Amniotic epithelial cell (primary cell): ENCODE data around the gene DNAJA3.

ENCODE experiments used
- DNase-seq: peaks from one replicate; pipeline ENCODE4 v3.0.0-alpha.2; 2010; ENCODE audit warnings: low read depth

The DNAJA3 gene

GRCh38 chr16:4407543-4408322, 17.9 kb upstream of the DNAJA3 start:
- no peak for DNase-seq

- DNase-seq: no peak
These were observed 17.4 kb upstream of the DNAJA3 start for GRCh38 chr16:4408323-4408690.

- no peak for DNase-seq
These were observed 16.4 kb upstream of the DNAJA3 start for GRCh38 chr16:4409081-4409932.

- DNase-seq: peak; percentile 96
These were observed 15.2 kb upstream of the DNAJA3 start for GRCh38 chr16:4410335-4411075.

GRCh38 chr16:4411684-4412083, 14.0 kb upstream of the DNAJA3 start:
- DNase-seq: no peak

GRCh38 chr16:4412159-4412558, 13.5 kb upstream of the DNAJA3 start:
- no peak for DNase-seq

- DNase-seq: no peak
These were observed 12.8 kb upstream of the DNAJA3 start for GRCh38 chr16:4412854-4413253.

GRCh38 chr16:4414187-4414917, 11.3 kb upstream of the DNAJA3 start:
- DNase-seq: no peak

DNA sequence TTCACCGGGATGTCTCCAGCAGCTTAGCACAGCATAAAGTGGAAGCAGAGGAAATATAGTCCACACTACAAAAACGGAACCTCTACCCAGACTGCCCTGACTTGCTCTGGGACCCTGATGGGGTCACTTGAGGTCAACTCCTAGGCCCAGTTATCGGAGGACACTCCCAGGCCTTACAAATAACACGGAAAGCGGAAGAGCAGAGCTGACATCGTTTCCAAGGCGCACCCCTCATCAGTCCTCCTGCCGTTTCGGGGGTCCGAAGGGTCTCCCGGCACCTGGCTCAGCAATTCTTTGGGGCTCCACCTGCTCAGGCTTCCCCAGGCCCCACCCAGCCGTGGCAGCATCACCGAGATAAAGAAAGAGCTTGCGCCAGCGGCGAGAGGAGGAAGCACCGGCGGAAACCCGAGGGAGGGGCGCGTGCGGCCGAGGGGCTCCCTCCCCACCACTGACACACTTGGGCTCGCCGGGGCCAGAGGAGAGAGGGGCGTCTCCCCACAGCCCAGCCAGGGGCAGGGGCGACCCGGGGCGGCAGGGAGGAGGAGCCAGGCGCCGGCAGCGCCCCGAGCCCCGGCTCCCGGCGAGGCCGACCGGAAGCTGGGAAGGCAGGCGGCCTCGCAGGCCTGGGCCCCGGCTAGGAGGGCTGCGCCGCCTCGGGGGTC, 10.0 kb upstream of the DNAJA3 start:
- no peak for DNase-seq

GRCh38 chr16:4416200-4417032, 9.3 kb upstream of the DNAJA3 start, which contains the start of gene CORO7:
TSS of gene CORO7 (minus strand) at chr16:4416596. CDS start at chr16:4416518, 78 bp downstream.
- DNase-seq: peak; percentile 82

DNA sequence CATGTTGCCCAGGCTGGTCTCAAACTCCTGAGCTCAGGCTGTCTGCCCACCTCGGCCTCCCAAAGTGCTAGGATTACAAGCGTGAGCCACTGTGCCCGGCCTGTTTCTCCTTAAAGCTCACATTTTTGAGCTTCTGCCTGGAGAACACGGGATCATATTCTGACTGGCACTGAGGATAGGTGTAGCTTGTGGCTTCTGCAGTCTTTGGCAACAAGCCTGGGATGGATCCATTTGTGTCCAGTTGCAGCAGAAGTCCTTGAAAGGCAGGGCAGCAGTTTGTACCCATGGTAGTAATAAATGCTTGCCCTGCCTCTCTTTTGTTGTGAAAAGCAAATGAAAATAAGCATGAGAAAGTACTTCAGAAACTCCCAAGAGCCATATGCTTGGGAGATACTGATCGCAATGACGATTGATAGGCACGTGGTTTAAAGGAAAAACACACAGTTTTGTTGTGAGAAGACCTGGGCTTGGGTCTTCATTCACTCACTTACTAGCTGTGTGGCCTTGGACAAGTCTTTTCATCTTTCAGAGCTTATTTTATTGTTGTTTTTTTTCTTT, 6.2 kb upstream of the DNAJA3 start:
- no peak for DNase-seq

DNA sequence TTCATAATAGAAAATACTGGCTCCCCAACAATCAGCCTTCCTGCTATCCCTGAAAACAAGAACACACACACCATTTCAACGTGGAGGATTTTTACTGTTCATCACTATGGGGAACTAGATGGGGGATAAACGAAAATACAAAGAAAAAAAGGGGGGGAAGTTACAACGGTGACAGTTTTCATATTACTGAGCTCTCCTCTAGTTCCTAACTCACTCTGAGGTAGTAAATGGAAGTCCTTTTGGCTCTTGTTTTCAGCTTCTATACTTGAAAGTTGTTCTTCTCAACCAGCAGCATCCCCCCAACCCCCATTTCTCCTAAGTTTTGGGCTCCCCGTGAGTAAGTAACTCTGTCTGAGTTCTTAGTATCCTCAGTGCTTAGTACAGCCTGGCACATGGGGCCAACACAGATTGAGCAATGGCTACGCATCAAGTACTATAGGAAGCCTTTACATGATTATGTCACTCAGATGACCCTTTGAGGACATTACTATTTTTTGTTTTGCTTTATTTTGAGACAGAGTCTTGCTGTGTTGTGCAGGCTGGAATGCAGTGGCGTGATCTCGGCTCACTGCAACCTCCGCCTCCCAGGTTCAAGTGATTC, 5.1 kb upstream of the DNAJA3 start:
- peak; percentile 60 for DNase-seq

DNA sequence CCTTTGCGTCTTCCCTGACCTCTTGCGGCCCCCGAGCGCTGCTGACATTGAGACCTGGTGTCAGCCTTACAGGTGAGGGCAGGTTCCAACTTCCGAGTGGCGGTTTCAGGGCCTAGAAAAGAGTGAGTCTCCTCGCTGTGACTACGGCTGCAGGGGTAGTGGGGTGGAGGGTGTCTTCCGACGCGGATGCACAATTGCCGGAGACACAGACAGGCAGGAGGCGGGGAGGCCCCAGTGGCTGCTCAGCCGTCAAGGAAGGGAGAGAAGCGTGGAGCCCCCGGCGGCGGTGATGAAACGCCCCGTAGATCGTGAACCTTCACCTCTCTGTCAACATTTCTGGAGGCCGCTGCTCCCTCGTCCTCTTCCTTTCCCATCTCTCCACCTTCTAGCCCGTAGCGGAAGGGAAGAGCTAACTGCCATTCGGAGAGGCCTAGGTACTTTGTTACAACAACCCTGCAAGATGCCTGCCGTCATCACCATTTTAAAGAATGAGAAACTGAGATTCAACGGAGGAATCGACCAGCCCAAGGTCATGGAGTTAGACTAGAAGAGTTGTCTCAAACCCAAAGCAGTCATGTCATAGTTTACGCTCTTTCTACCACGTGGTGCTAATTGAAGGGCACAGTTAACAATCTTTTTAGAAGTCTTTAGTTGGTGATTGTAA, 485 bp downstream of the DNAJA3 start:
- DNase-seq: no peak

- DNase-seq: no peak
These were observed 1.2 kb downstream of the DNAJA3 start for GRCh38 chr16:4426722-4427372.

DNA sequence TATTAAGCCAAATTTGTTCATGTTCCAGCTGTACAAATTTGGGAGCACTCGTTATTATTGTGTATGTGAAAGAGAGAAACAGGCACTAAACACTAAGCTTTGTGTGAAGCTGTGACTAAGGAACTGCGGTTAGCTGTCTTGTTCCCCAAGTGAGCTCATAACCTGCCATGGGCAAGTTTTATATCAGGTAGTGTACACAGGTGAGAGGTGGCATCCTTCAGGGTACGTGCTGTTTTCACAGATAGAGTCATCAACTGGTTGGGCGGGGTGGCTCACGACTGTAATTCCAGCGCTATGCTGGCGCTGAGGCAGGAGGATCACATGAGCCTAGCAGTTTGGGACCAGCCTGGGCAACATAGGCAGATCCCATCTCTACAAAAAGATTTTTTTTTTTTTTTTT, 2.8 kb downstream of the DNAJA3 start:
- DNase-seq: no peak

DNA sequence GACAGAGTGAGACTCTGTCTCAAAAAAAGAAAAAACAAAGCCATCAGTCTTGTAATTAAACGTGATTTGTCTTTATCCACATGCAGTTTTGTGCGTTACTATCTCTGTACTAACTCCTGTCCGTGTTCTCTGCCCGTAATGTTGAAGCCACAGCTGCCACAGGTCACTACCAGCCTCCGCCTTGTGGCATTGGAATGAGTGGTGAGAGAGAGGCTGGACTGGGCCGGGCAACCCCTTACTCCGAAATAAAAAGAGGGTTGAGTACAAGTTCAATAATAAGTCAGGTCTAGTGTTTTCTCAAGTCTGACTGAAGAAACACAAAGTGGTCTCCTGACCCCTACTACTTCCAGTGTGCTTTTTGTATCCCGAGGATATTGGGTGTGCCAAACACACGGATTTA, 5.4 kb downstream of the DNAJA3 start:
- no peak for DNase-seq

- DNase-seq: no peak
These were observed 7.6 kb downstream of the DNAJA3 start for GRCh38 chr16:4433228-4433627.
